Measurements from ENCODE around the gene CFP.

CFP gene

DNA sequence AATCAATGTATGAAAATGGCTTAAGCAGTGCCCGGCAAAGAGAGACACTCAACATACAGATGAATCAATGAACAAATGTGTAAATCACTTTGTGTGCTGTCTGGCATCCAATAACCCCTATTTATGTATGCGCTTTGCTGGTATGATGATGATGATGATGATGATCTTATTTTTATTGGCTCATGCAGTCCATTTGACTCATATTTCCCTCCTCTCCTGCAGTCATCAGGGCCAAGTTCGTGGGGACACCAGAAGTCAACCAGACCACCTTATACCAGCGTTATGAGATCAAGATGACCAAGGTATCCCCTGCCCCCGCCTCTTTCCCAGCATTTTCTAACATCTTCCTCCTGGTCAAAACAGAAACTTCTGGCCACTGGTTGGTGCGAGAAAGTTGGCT, 45.0 kb downstream of the CFP start:
- no peak for DNase-seq (ENCODE audit: low read depth)
- TF ChIP-seq, protein P1, sequence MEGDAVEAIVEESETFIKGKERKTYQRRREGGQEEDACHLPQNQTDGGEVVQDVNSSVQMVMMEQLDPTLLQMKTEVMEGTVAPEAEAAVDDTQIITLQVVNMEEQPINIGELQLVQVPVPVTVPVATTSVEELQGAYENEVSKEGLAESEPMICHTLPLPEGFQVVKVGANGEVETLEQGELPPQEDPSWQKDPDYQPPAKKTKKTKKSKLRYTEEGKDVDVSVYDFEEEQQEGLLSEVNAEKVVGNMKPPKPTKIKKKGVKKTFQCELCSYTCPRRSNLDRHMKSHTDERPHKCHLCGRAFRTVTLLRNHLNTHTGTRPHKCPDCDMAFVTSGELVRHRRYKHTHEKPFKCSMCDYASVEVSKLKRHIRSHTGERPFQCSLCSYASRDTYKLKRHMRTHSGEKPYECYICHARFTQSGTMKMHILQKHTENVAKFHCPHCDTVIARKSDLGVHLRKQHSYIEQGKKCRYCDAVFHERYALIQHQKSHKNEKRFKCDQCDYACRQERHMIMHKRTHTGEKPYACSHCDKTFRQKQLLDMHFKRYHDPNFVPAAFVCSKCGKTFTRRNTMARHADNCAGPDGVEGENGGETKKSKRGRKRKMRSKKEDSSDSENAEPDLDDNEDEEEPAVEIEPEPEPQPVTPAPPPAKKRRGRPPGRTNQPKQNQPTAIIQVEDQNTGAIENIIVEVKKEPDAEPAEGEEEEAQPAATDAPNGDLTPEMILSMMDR (IDR thresholded peaks at IDR 0.05; ENCODE audit: control insufficient read depth, insufficient read depth, low read depth, low read length, missing control alignments), result no peak
- no peak overlapping the region for H3K4me3 ChIP-seq (ENCODE audit: control insufficient read depth, low read depth, low read length)

DNA sequence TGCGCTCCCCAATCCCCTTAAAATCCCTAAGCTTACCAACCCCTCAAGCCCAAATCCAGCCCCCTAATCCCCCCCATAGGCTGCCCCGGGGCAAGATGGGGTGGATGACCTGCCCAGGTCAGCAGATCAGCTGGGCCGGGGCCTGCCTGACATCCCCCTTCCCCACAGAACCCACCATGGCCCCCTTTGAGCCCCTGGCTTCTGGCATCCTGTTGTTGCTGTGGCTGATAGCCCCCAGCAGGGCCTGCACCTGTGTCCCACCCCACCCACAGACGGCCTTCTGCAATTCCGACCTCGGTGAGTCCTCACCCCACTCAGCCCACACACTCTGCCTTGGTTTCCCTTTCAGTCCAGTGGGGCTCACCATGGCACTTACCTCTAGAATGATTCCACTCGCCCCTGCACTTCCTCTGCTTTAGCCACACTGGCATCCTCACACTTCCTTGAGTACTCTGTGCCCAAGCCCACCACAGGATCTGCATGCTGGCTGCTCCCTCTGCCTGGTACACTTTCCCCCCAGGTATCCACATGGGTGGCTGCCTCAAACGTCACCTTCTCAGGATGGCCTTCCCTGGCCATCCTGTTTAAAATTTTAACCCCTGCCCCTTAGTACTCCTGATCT, 46.4 kb downstream of the CFP start:
- TF ChIP-seq, protein P1 (IDR thresholded peaks at IDR 0.05; ENCODE audit: control insufficient read depth, insufficient read depth, low read depth, low read length, missing control alignments), result no peak
- DNase-seq (ENCODE audit: low read depth), result no peak
- peak overlapping the region; percentile 75 for H3K4me3 ChIP-seq (ENCODE audit: control insufficient read depth, low read depth, low read length)

DNA sequence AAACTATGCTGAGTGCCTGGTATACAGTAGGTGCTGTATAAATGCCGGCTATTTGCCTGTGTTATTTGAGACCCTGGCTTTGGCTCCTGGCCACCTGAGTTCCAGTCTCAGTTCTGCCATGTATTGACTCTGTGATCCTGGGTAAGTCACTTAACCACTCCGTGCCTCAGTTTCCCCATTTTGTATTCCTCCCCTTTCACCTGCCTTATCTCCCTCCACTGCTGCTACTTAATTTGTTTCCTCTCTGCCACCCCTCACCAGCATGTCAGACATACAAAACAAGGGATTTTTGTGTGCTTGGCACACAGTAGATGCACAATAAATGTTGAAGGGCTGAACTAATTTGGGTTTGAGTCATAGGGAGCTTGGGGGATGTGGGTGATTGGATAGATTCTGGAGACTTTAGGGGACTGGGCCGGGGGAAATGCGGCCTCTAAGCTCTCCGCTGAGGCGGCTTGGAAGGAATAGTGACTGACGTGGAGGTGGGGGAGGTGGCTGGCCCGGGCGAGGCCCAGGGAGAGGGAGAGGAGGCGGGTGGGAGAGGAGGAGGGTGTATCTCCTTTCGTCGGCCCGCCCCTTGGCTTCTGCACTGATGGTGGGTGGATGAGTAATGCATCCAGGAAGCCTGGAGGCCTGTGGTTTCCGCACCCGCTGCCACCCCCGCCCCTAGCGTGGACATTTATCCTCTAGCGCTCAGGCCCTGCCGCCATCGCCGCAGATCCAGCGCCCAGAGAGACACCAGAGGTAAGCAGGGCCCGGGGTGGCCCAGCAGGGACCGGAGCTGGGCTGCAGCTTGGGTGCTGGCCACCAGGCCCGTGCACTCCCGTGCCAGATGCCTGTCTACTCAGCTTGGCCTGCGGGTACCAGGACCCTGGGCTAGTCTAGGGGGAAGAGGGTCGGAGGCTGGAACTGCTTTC, 47.7 kb downstream of the CFP start, which contains the start of gene TIMP1:
Gene TIMP1, plus strand, starts transcription at position 706 of the 917 bp plus-strand sequence. CDS start 980 bp downstream, outside the sequence.
- peak; percentile 67 for DNase-seq (ENCODE audit: low read depth)
- peak within 1 kb of the TSS; percentile 75 for H3K4me3 ChIP-seq (ENCODE audit: control insufficient read depth, low read depth, low read length)
- TF ChIP-seq, protein P1 (IDR thresholded peaks at IDR 0.05; ENCODE audit: control insufficient read depth, insufficient read depth, low read depth, low read length, missing control alignments), result no peak

DNA sequence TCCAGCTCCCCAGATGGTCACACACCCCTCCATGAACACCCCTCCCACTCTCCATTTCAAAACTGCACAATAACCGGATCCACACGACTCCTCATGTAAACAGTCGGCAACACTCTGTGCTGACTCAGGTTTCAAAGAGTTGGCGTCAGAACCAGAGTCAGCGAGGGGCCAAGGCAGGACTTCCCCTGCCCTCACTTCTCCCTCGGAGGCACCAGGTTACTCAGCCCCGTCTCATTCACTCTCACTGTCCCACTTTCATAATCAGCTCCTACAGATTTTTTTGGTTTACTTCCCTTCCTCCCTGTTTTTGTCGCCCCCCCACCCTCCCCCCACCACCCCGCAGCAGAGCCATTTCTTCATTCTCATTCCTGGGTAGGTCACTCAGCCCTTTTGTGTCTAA, 50.2 kb downstream of the CFP start:
- DNase-seq (ENCODE audit: low read depth), result no peak
- H3K4me3 ChIP-seq (ENCODE audit: control insufficient read depth, low read depth, low read length), result no peak overlapping the region
- TF ChIP-seq, protein P1 (IDR thresholded peaks at IDR 0.05; ENCODE audit: control insufficient read depth, insufficient read depth, low read depth, low read length, missing control alignments), result no peak

DNA sequence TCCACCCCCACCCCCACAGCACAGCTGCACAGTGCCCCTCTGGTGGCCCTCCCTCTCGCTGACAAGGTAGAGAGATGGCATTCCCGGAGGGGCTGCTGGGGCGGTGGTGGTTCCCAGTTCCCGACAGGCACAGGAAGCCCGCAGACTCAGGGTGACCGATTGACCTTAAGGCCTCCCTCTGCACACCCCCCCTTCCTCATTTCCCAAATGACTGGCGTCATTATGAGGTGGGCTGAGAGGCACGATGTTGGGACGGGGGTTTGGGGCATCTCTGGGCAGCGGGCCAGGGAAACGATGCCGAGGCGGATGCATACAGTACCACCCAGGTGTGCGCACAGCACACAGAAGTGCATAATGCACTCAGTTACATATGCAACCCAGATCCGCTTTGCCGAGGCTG, 51.0 kb downstream of the CFP start:
- DNase-seq (ENCODE audit: low read depth), result no peak
- TF ChIP-seq, protein P1 (IDR thresholded peaks at IDR 0.05; ENCODE audit: control insufficient read depth, insufficient read depth, low read depth, low read length, missing control alignments), result no peak
- no peak overlapping the region for H3K4me3 ChIP-seq (ENCODE audit: control insufficient read depth, low read depth, low read length)

DNA sequence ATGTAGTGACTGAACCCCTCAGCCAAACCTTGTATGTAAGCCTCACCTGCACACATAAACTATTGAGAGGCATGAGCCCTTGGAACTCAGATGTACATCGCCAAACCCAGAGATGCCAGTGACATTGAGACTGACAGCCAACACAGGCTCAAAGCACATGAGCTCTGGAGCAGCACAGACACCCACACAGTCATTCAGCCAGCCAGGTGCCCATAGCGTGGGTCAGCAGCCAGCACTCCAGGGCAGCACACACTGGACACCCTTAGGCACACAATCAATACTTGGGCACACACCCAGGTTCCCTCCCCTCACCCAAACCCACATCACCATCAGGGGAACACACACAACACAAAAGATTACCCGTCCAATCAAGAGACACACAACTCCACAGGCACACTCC, 51.8 kb downstream of the CFP start:
- no peak overlapping the region for H3K4me3 ChIP-seq (ENCODE audit: control insufficient read depth, low read depth, low read length)
- TF ChIP-seq, protein P1 (IDR thresholded peaks at IDR 0.05; ENCODE audit: control insufficient read depth, insufficient read depth, low read depth, low read length, missing control alignments), result no peak
- DNase-seq (ENCODE audit: low read depth), result no peak

All from AG09309 (cell line).